HT1080 (cell line): Measurements from ENCODE around the gene TPO. TPM values are rescaled to one million over a fixed set of nuclear protein-coding genes. Genes with fewer than 3 reads are reported as not detected.
"Not testable (repeated sequence)": the region's sequence is repeated elsewhere in the genome, so short reads cannot be mapped to it uniquely, and the experiment has no call there.

Experiments used
- DNase-seq: peaks from one replicate; pipeline ENCODE4 v3.0.0-alpha.2; 2015; ENCODE audit warnings: low read depth
- total RNA-seq: library from RNA; depleted of rRNA; stranded (reverse); fragments of >200 nt; shearing (Covaris generic); gene quantifications from 2 replicates; pipeline ENCODE4 v1.2.3, GENCODE V29; 2014

TPO gene
- total RNA-seq, 1 experiment from 2014 or later = 0.43 TPM

GRCh38 chr2:1482981-1483380 is 69.7 kb downstream of the TPO start:
- no peak for DNase-seq

GRCh38 chr2:1483551-1483950 is 70.3 kb downstream of the TPO start:
- no peak for DNase-seq

GRCh38 chr2:1484131-1484884 is 71.0 kb downstream of the TPO start:
- no peak for DNase-seq

- DNase-seq = no peak
Measured at GRCh38 chr2:1486670-1487069, 73.4 kb downstream of the TPO start.

GRCh38 chr2:1487758-1488157 is 74.5 kb downstream of the TPO start:
- no peak for DNase-seq

- no peak for DNase-seq
Measured at GRCh38 chr2:1488181-1488671, 75.0 kb downstream of the TPO start.

- DNase-seq = no peak
Measured at GRCh38 chr2:1488851-1489250, 75.6 kb downstream of the TPO start.

GRCh38 chr2:1489486-1489885 is 76.2 kb downstream of the TPO start:
- no peak for DNase-seq

GRCh38 chr2:1490381-1490780 is 77.1 kb downstream of the TPO start:
- not testable (repeated sequence) for DNase-seq

- no peak for DNase-seq
Measured at GRCh38 chr2:1491751-1492150, 78.5 kb downstream of the TPO start.

- not testable (repeated sequence) for DNase-seq
Measured at GRCh38 chr2:1492231-1492630, 79.0 kb downstream of the TPO start.

- no peak for DNase-seq
Measured at GRCh38 chr2:1492711-1493430, 79.6 kb downstream of the TPO start.

GRCh38 chr2:1493431-1494126 is 80.3 kb downstream of the TPO start:
- no peak for DNase-seq

- no peak for DNase-seq
Measured at GRCh38 chr2:1494257-1494656, 81.0 kb downstream of the TPO start.

GRCh38 chr2:1494906-1495305 is 81.6 kb downstream of the TPO start:
- DNase-seq = no peak

GRCh38 chr2:1495676-1496358 is 82.6 kb downstream of the TPO start:
- DNase-seq = no peak

- DNase-seq = no peak
Measured at GRCh38 chr2:1496359-1496821, 83.1 kb downstream of the TPO start.

- no peak for DNase-seq
Measured at GRCh38 chr2:1497122-1497611, 83.9 kb downstream of the TPO start.

- no peak for DNase-seq
Measured at GRCh38 chr2:1498176-1498575, 84.9 kb downstream of the TPO start.

GRCh38 chr2:1499033-1499795 is 86.0 kb downstream of the TPO start:
- no peak for DNase-seq
